Endothelial cell of umbilical vein (primary cell): ENCODE results near the gene HOXC9. TPM values are rescaled to one million over a fixed set of nuclear protein-coding genes. Genes with fewer than 3 reads are reported as not detected.

Experiments used
- BruUV-seq: library from RNA; stranded (reverse); fragments of 400-500 nt; replicated peaks from 2 replicates; lab custom pipeline; 2021; lab: Mats Ljungman, UMichigan
- CTCF ChIA-PET: fragments of 300-600, 350-600 bp; sonication (Branson Sonifier 250); formaldehyde crosslinking; loops from one replicate; lab custom pipeline; 2021; ENCODE audit warnings: antibody characterized with exemption, inconsistent platforms; lab: Charles Lee
- POLR2A ChIA-PET: fragments of 300-600, 350-600 bp; sonication (Branson Sonifier 250); formaldehyde crosslinking; loops from one replicate; lab custom pipeline; 2021; ENCODE audit warnings: antibody characterized with exemption, inconsistent platforms; lab: Charles Lee
- DNase-seq: peaks from one replicate; pipeline ENCODE4 v3.0.0-alpha.2; 2011; ENCODE audit warnings: low read depth, low spot score
- FAIRE-seq: peaks from 2 replicates; lab custom pipeline; 2011; peaks lifted over from hg19 to GRCh38; lab: Jason Lieb, UNC
- H2AFZ ChIP-seq: 2 replicates; pipeline ENCODE4 v1.6.0; 2012; ENCODE audit warnings: low read depth, low read length, control low read depth, inconsistent platforms
- H3K27ac ChIP-seq: 2 replicates; pipeline ENCODE4 v1.5.1; 2011; ENCODE audit warnings: low read depth, mild to moderate bottlenecking, control low read depth, low read length, moderate library complexity; ENCODE audit not compliant: insufficient read depth
- H3K27me3 ChIP-seq, 2 experiments: 2 replicates each; pipeline versions ENCODE4 v1.6.0 to v1.6.1; 2011; ENCODE audit warnings: low read length in 2 of 2, mixed read lengths in 1 of 2; ENCODE audit not compliant: control insufficient read depth in 2 of 2, insufficient read depth in 2 of 2
- H3K36me3 ChIP-seq, 2 experiments: 2 replicates in 1 of 2; 3 replicates in 1 of 2; pipeline ENCODE4 v1.5.1; 2011; ENCODE audit warnings: low read length in 2 of 2, mild to moderate bottlenecking in 1 of 2, moderate library complexity in 1 of 2; ENCODE audit not compliant: control insufficient read depth in 2 of 2, insufficient read depth in 2 of 2; ENCODE audit errors: extremely low read depth in 1 of 2
- H3K4me1 ChIP-seq: 3 replicates; pipeline ENCODE4 v1.5.1; 2011; ENCODE audit warnings: mild to moderate bottlenecking, low read length; ENCODE audit not compliant: control insufficient read depth, insufficient read depth; ENCODE audit errors: extremely low read depth
- H3K4me2 ChIP-seq: 2 replicates; pipeline ENCODE4 v1.6.1; 2011; ENCODE audit warnings: low read length, control low read depth, mixed read lengths; ENCODE audit not compliant: insufficient read depth
- H3K4me3 ChIP-seq, 3 experiments: fragments of 200-600 bp in 1 of 3; sonication (generic), shearing (Covaris generic) in 1 of 3; replicated peaks in 1 of 3; 2 replicates each; pipeline ENCODE4 v1.5.1; 2011 to 2016; ENCODE audit warnings: control low read depth in 3 of 3, low read length in 3 of 3, mild to moderate bottlenecking in 2 of 3, inconsistent platforms in 1 of 3, low read depth in 1 of 3, moderate library complexity in 1 of 3; ENCODE audit not compliant: insufficient read depth in 1 of 3
- H3K79me2 ChIP-seq: 2 replicates; pipeline ENCODE4 v1.6.0; 2012; ENCODE audit warnings: low read length, inconsistent platforms; ENCODE audit not compliant: control insufficient read depth, insufficient read depth
- H3K9ac ChIP-seq: replicated peaks from 2 replicates; pipeline ENCODE3; 2011; ENCODE audit warnings: low read length, control low read depth; ENCODE audit not compliant: insufficient read depth; ENCODE audit errors: extremely low read depth
- H3K9me1 ChIP-seq: replicated peaks from 3 replicates; pipeline ENCODE4 v1.6.0; 2011; ENCODE audit warnings: mild to moderate bottlenecking, low read length; ENCODE audit not compliant: control insufficient read depth, insufficient read depth; ENCODE audit errors: extremely low read depth
- H3K9me3 ChIP-seq: replicated peaks from 2 replicates; pipeline ENCODE4 v1.5.1; 2012; ENCODE audit warnings: low read length, inconsistent platforms; ENCODE audit not compliant: control insufficient read depth, insufficient read depth
- H4K20me1 ChIP-seq: replicated peaks from 2 replicates; pipeline ENCODE3; 2011; ENCODE audit warnings: mild to moderate bottlenecking, low read length; ENCODE audit not compliant: control insufficient read depth, insufficient read depth; ENCODE audit errors: extremely low read depth
- CTCF ChIP-seq, 2 donors: IDR thresholded peaks; 1 replicate in 1 of 2; 2 replicates in 1 of 2; pipeline ENCODE4 v1.5.1; 2011; ENCODE audit warnings: low read length in 2 of 2, mild to moderate bottlenecking in 2 of 2, moderate library complexity in 2 of 2, control low read depth in 1 of 2, inconsistent platforms in 1 of 2, low read depth in 1 of 2; ENCODE audit not compliant: insufficient read depth in 1 of 2; ENCODE audit errors: extremely low read depth in 1 of 2
- EZH2 ChIP-seq: IDR thresholded peaks from 2 replicates; pipeline ENCODE4 v1.6.1; 2012; ENCODE audit warnings: borderline replicate concordance, low read depth, mild to moderate bottlenecking, moderate library complexity, low read length, inconsistent platforms; ENCODE audit not compliant: severe bottlenecking
- FOS ChIP-seq: IDR thresholded peaks from 2 replicates; pipeline ENCODE4 v1.6.1; 2011; ENCODE audit warnings: mild to moderate bottlenecking, low read length, moderate library complexity, borderline replicate concordance; ENCODE audit not compliant: insufficient read depth
- GATA2 ChIP-seq: IDR thresholded peaks from 2 replicates; pipeline ENCODE4 v1.7.0; 2011; ENCODE audit warnings: low read depth, mild to moderate bottlenecking, moderate library complexity, mixed read lengths, low read length; ENCODE audit not compliant: insufficient read length, insufficient read depth
- JUN ChIP-seq: IDR thresholded peaks from 2 replicates; pipeline ENCODE4 v1.6.1; 2011; ENCODE audit warnings: borderline replicate concordance, low read depth; ENCODE audit not compliant: insufficient read length, insufficient read depth
- MYC ChIP-seq: IDR thresholded peaks from one replicate; pipeline ENCODE4 v1.6.1; 2011; ENCODE audit warnings: mild to moderate bottlenecking, low read depth, low read length
- POLR2A ChIP-seq: IDR thresholded peaks from 2 replicates; pipeline ENCODE4 v1.6.1; 2012; ENCODE audit warnings: low read depth, mild to moderate bottlenecking, control low read depth, low read length
- POLR2AphosphoS5 ChIP-seq: IDR thresholded peaks from 2 replicates; pipeline ENCODE4 v1.6.1; 2012; ENCODE audit warnings: low read depth, mild to moderate bottlenecking, control low read depth, low read length, moderate library complexity; ENCODE audit not compliant: insufficient read depth
- dilution Hi-C: fragments of 300-500 bp; cut with MboI; formaldehyde crosslinking; loops from one replicate; pipeline ENCODE4 v1.15.0; 2019; ENCODE audit warnings: low sequenced_read_pairs; ENCODE audit not compliant: extremely low pct_ligation_motif_present
- intact Hi-C: fragments of 100-400 bp; cut with micrococcal nuclease; formaldehyde crosslinking; loops from one replicate; pipeline ENCODE4 v1.10.0; 2022
- polyA plus RNA-seq, 4 experiments: library from polyadenylated mRNA; depleted of rRNA in 3 of 4; stranded (reverse) in 3 of 4; unstranded in 1 of 4; fragments of >200 nt; gene quantifications; 2 replicates each; pipeline versions ENCODE4 v1.2.1 to v1.2.3, GENCODE V29; 2011 to 2012; ENCODE audit warnings: missing spikeins in 1 of 4
- total RNA-seq: library from RNA; stranded (reverse); gene quantifications from 2 replicates; pipeline ENCODE4 v1.2.3, GENCODE V29; 2021
- TF ChIP-seq, protein P1 (sequence below): IDR thresholded peaks from 2 replicates; pipeline ENCODE4 v1.6.1; 2011; ENCODE audit not compliant: insufficient read depth, insufficient read length

HOXC9 gene
- total and polyA plus RNA-seq, 2 donors (not counting 3 experiments of a cell fraction or from before 2014, with no cell fraction given) = 0.40 to 0.58 TPM

- dilution Hi-C loops = no loop called here
- Histone ChIP-seq H3K79me2 (no peaks in the 10 kb centered on the region), H3K27me3 (peaks cover 80 to 96% of the 10 kb centered on the region in 2 experiments), H2AFZ (no peak overlapping the region), H3K4me1 (no peaks in the 10 kb centered on the region), H3K9me3 (no peaks in the 10 kb centered on the region), H3K27ac (no peak overlapping the region), H4K20me1 (no peaks in the 10 kb centered on the region), H3K4me2 (no peak overlapping the region), H3K9ac (no peak overlapping the region), H3K4me3 (no peak overlapping the region), H3K9me1 (no peaks in the 10 kb centered on the region), H3K36me3 (no peaks in the 10 kb centered on the region)
- intact Hi-C loops = no loop called here
- TF ChIP-seq JUN (no peak), POLR2A (no peak), EZH2 (no peak), POLR2AphosphoS5 (no peak), MYC (no peak), GATA2 (no peak), CTCF (IDR thresholded peaks at IDR 0.05; ENCODE audit: extremely low read depth in 1 of 2, insufficient read depth in 1 of 2, low read depth in 1 of 2, low read length in 2 of 2) (no peak), FOS (no peak)
- TF ChIP-seq, protein P1, sequence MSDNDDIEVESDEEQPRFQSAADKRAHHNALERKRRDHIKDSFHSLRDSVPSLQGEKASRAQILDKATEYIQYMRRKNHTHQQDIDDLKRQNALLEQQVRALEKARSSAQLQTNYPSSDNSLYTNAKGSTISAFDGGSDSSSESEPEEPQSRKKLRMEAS = no peak
- FAIRE-seq (no peak), DNase-seq (no peak)
- ChIA-PET POLR2A (interaction anchor here (0.7 kb wide), 1 partner anchor 123 kb away, joined by 4 read pairs; no protein-coding TSS in a partner anchor), CTCF (interaction anchor here (1.4 kb wide), 1 partner anchor 20 kb away, joined by 4 read pairs; no protein-coding TSS in a partner anchor)
- no TSS peak for BruUV-seq
Observed at GRCh38 chr12:54025499-54026405, 25.8 kb downstream of the HOXC9 start.
